GM12874 (cell line): ENCODE results near the gene MTFR1L.

Source experiments
- CTCF ChIP-seq: IDR thresholded peaks from 2 replicates; pipeline ENCODE4 v1.5.1; 2011; ENCODE audit warnings: low read depth, mild to moderate bottlenecking, control low read depth, low read length, moderate library complexity; ENCODE audit not compliant: insufficient read depth

Gene MTFR1L

DNA sequence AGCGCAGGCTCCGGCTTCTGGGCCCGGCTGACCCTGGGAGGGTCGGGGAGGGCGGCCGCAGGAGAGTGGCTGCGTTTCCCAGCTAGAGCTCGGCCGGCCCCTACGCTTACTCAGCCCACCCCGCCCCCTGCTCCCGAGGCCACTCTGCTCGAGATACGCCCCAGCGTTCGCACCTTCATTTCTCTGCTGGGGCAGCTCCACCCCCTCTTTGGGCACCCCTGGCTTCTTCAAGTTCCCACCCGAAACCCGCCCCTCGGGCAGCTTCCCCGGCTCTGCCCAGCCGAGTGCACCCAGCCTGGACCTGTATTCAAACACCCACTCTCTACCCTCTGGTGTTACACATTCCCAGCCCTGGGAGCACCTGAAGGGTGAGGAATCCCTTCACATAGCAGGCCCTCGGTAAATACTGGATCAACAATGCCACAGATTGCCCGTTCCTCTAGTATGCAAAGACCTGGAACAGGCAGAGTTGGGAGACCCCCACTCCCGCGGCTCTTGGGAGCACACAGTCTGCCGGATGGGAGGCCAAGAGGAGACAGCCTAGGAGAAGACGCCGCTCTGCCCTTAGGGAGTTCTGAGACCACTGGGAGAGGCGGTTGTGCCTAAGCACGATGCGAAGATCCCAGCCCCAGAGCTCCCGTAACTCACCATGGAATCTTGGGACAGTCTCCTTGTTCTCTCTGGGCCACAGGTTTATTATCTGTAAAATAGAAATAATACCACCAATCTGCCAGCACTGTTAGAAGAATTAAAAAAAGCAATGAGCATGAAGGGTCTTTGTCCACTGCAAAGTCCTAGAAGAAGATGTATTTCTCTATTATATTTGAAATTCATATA is 56.3 kb downstream of the MTFR1L start:
- TF ChIP-seq CTCF: no peak

- no peak for TF ChIP-seq CTCF
These were observed 56.9 kb downstream of the MTFR1L start for GRCh38 chr1:25876693-25877077.

DNA sequence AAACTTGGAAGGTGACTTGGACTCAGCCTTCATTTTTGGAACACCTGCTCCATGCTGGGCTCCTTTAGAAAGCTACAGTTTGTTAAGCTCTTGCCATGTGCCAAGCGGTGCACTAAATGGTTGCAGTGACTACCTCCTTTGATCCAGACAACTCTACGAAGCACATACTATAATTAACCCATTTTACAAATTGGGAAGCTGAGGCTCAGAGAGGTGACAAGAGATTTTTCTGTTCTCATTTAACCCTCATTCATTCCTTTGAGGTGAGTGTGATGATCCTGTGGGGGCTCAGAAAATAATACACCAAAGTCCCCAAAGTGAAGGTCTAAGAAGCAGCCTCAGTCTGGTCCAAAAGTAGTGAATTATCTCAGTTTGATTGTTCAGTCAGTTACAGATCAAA is 57.4 kb downstream of the MTFR1L start:
- TF ChIP-seq CTCF: no peak

DNA sequence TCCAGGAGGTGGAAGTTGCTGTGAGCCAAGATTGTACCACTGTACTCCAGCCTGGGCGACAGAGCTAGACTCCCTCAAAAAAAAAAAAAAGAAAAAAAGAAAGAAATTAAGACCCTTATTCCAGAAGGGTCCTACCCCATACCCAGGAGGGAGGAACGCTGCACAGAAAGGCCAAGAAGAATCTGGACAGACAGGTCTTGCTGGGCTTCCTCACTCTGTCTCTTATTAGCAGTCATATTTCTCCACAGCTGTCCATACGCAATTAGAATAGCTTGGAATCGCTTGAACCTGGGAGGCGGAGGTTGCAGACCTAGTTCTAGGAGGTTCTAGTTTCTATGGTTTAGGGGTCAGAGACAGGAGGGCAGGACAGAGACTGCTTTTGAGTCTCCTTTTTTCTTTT is 58.9 kb downstream of the MTFR1L start:
- no peak for TF ChIP-seq CTCF

GRCh38 chr1:25879675-25880074 is 59.9 kb downstream of the MTFR1L start:
- TF ChIP-seq CTCF: no peak

DNA sequence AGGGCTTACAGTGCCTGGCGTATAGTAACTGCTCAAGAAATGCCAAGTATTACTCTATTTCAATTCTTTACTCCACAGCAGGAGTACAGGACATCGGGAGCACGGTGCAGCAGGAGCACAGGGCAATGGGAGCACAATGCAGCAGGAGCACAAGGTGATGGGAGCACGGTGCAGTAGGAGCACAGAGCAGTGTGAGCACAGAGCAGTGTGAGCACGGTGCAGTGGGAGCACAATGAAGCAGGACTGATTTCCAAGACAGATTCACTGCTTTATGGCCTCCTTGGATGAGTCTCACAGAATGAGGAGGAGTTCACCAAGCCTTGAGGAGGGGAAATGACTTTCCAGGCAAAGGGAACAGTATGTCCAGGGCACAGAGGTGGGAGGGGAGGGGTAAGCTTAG is 60.8 kb downstream of the MTFR1L start:
- TF ChIP-seq CTCF: no peak

DNA sequence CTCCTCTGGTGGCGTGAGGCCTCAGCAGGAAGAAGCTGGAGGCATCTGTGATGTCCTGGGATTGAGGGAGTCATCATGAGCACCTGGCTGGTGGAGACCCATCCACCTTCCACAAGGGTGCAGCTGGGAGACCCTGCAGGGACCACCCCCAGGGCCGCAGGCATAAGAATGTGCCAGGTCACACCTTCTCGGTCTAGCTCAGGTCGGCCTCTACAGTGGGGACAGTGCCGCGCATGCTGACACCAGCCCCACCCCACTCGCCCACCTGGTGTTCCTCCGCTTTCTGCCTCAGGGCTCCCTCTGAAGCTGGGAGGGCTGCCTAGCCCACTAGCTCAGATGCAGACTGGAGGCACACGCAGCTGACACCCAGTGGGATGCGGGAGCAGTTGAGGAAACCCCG is 61.5 kb downstream of the MTFR1L start:
- no peak for TF ChIP-seq CTCF
